ENCODE results near the gene ANKRD13C.

- TF ChIP-seq REST (IDR thresholded peaks at IDR 0.05; ENCODE audit: insufficient read depth in 1 of 2, low read depth in 2 of 2, low read length in 2 of 2): no peak
- TF ChIP-seq TAF1 (IDR thresholded peaks at IDR 0.05; ENCODE audit: borderline replicate concordance, insufficient read depth, low read length): no peak
Observed at GRCh38 chr1:70318191-70318590, 36.3 kb downstream of the ANKRD13C start.
